Thoracic aorta (tissue), 2 donors: Measurements from ENCODE around the gene SCNM1. TPM values are rescaled to one million over a fixed set of nuclear protein-coding genes. Genes with fewer than 3 reads are reported as not detected.

Experiments used
- ATAC-seq: fragments of 150-250 bp; one replicate; pipeline ENCODE4 v1.8.0; 2017; ENCODE audit warnings: low read depth; ENCODE audit not compliant: insufficient number of reproducible peaks, low FRiP score
- DNase-seq: peaks from one replicate; pipeline ENCODE4 v3.0.0-alpha.2; 2020; ENCODE audit warnings: low spot score
- H3K27ac ChIP-seq, 2 donors: fragments of 200-600 bp; sonication (generic); 1 replicate in 1 of 2; 2 replicates in 1 of 2; pipeline ENCODE4 v1.5.1; 2016; ENCODE audit warnings: mild to moderate bottlenecking in 2 of 2, moderate library complexity in 2 of 2
- H3K27me3 ChIP-seq: fragments of 200-600 bp; sonication (generic); replicated peaks from 2 replicates; pipeline ENCODE4 v1.6.0; 2016; ENCODE audit warnings: mild to moderate bottlenecking; ENCODE audit not compliant: insufficient read depth
- H3K36me3 ChIP-seq: fragments of 200-600 bp; sonication (generic); one replicate; pipeline ENCODE4 v1.5.1; 2016
- H3K4me1 ChIP-seq, 2 donors: fragments of 200-600 bp; sonication (generic); 1 replicate in 1 of 2; 2 replicates in 1 of 2; pipeline versions ENCODE4 v1.5.1 to v1.6.0; 2016; ENCODE audit warnings: low read depth in 2 of 2, mild to moderate bottlenecking in 1 of 2; ENCODE audit not compliant: control insufficient read depth in 1 of 2
- H3K4me3 ChIP-seq: fragments of 200-600 bp; sonication (generic); 2 replicates; pipeline ENCODE4 v1.5.1; 2016; ENCODE audit warnings: mild to moderate bottlenecking
- H3K9me3 ChIP-seq: fragments of 200-600 bp; sonication (generic); 2 replicates; pipeline ENCODE4 v1.5.1; 2016
- total RNA-seq, 2 donors: library from RNA; depleted of rRNA; stranded (reverse); fragments of >200 nt; gene quantifications; one replicate each; pipeline versions ENCODE4 v1.1.0 to v1.2.3, GENCODE V29; 2016
- TF ChIP-seq, protein P1 (sequence below): fragments of 200-600 bp; sonication (generic); IDR thresholded peaks from one replicate; pipeline ENCODE4 v1.5.1; 2019; ENCODE audit warnings: antibody characterized with exemption

The SCNM1 gene
- total RNA-seq, 2 donors from 2014 or later = 19.1 to 27.7 TPM

- H3K4me3 ChIP-seq = peak overlapping the region; percentile 87
- H3K4me1 ChIP-seq = peaks cover 9 to 25% of the 10 kb centered on the region in 2 donors
- H3K27me3 ChIP-seq = no peaks in the 10 kb centered on the region
- ATAC-seq = no peak
- H3K9me3 ChIP-seq = no peaks in the 10 kb centered on the region
- TF ChIP-seq, protein P1, sequence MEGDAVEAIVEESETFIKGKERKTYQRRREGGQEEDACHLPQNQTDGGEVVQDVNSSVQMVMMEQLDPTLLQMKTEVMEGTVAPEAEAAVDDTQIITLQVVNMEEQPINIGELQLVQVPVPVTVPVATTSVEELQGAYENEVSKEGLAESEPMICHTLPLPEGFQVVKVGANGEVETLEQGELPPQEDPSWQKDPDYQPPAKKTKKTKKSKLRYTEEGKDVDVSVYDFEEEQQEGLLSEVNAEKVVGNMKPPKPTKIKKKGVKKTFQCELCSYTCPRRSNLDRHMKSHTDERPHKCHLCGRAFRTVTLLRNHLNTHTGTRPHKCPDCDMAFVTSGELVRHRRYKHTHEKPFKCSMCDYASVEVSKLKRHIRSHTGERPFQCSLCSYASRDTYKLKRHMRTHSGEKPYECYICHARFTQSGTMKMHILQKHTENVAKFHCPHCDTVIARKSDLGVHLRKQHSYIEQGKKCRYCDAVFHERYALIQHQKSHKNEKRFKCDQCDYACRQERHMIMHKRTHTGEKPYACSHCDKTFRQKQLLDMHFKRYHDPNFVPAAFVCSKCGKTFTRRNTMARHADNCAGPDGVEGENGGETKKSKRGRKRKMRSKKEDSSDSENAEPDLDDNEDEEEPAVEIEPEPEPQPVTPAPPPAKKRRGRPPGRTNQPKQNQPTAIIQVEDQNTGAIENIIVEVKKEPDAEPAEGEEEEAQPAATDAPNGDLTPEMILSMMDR = no peak
- peak overlapping the region in 1 of 2 donors; percentile 95 for H3K27ac ChIP-seq
- peaks cover 17% of the 10 kb centered on the region for H3K36me3 ChIP-seq
- no peak for DNase-seq
Observed at GRCh38 chr1:151167116-151167515, 1.2 kb downstream of the SCNM1 start.

- Histone ChIP-seq H3K9me3 (no peaks in the 10 kb centered on the region), H3K27ac (no peak overlapping the region), H3K27me3 (no peaks in the 10 kb centered on the region), H3K4me1 (peaks cover 9 to 11% of the 10 kb centered on the region in 2 donors), H3K36me3 (peaks cover 29% of the 10 kb centered on the region), H3K4me3 (no peak overlapping the region)
- TF ChIP-seq, protein P1 = no peak
- no peak for DNase-seq
- ATAC-seq = no peak
Observed at GRCh38 chr1:151171190-151171589, 5.2 kb downstream of the SCNM1 start.

DNA sequence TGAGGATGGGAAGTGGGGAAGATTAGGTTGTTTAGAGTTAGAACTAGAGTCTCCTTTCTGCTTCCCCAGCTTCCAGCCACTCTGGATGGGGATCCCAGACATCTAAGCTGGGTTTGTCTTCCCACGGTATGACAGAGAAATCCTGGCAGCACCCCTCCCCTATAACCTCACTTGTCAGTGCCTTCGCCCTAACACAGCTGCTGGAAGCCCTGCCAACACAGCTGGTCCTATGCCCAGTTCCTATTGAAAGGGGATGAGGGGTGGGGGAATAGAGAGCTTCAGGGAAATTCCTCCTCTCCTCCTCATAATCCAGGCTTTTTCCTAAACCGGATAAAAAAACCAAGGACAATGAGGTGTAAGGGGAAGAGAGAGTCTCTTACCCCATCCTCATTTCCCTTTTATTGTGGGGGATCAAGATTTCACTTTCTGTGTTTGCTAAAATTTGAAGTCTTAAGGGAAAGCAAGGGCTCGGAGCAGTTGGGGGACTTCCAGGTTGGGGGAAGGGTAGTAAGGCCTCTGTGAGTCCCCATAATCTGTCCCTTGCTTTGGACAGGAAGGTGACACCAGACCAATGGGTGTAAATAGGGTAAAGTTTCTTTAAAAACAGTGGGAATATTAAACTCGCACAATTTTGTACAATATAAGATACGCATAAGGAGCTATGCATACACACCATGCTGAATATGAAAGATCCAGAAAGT, 9.2 kb downstream of the SCNM1 start:
- Histone ChIP-seq H3K27ac (no peak overlapping the region), H3K36me3 (peaks cover 41% of the 10 kb centered on the region), H3K9me3 (no peaks in the 10 kb centered on the region), H3K4me1 (no peaks in the 10 kb centered on the region), H3K27me3 (no peaks in the 10 kb centered on the region), H3K4me3 (no peak overlapping the region)
- TF ChIP-seq, protein P1 = no peak
- DNase-seq = no peak
- no peak for ATAC-seq

DNA sequence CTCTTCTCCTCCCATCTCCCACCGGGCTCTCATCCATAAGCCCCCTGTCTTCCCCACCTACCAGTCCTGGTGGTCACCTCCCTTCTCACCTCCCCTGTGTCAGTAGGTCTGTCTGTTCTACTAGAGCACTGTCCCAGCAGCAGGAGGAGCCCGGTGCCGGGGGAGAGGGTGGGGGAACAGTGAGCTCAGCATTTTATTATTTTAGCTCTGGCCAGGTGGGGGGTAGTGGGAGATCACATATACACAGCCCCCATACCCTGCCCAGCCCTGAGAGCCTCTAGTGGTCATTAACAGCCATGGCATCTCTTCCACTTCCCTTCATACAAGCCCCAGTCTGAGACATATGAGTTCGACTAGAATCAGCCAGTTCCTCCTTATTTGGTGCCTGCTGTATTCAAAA, 9.9 kb downstream of the SCNM1 start, which contains the start of gene TMOD4:
TSS of gene TMOD4 (minus strand) at position 119 of the 400 bp plus-strand sequence. CDS start 1,106 bp downstream, outside the sequence.
- ATAC-seq = no peak
- no peak within 1 kb of the TSS for H3K27ac ChIP-seq
- no peak for DNase-seq

GRCh38 chr1:151176514-151177045, 10.6 kb downstream of the SCNM1 start:
- Histone ChIP-seq H3K27ac (no peak overlapping the region), H3K4me3 (no peak overlapping the region), H3K4me1 (no peaks in the 10 kb centered on the region), H3K9me3 (no peaks in the 10 kb centered on the region), H3K36me3 (peaks cover 55% of the 10 kb centered on the region), H3K27me3 (no peaks in the 10 kb centered on the region)
- ATAC-seq (no peak), DNase-seq (no peak)
- TF ChIP-seq, protein P1 = no peak

More for the DNA sequence above, 9.9 kb downstream of the SCNM1 start, which contains the start of gene TMOD4:
- Histone ChIP-seq H3K9me3 (no peaks in the 10 kb centered on the region), H3K4me3 (no peak within 1 kb of the TSS), H3K36me3 (peaks cover 48% of the 10 kb centered on the region), H3K27me3 (no peaks in the 10 kb centered on the region), H3K4me1 (no peaks in the 10 kb centered on the region)
- TF ChIP-seq, protein P1 = peak; percentile 28
